GM12892 (cell line): ENCODE data around the gene FAM124A.

ENCODE experiments used
- POLR2A ChIP-seq: IDR thresholded peaks from 2 replicates; pipeline ENCODE4 v1.6.1; 2011; ENCODE audit warnings: low read depth, low read length, control low read depth
- POLR2AphosphoS5 ChIP-seq: IDR thresholded peaks from 2 replicates; pipeline ENCODE4 v1.6.1; 2011; ENCODE audit warnings: low read depth, low read length, control low read depth

- TF ChIP-seq POLR2A (no peak), POLR2AphosphoS5 (no peak)
These were observed 95.1 kb downstream of the FAM124A start for GRCh38 chr13:51317262-51317661.
